HG02678 (cell line): ENCODE data around the gene OXSR1.
"Not testable (repeated sequence)": the region's sequence is repeated elsewhere in the genome, so short reads cannot be mapped to it uniquely, and the experiment has no call there.

Source experiments
- ATAC-seq: cut with Tn5 transposase; IDR thresholded peaks from one replicate; pipeline ENCODE4 v1.9.1; 2021; ENCODE audit warnings: mild to moderate bottlenecking, moderate library complexity; ENCODE audit not compliant: unreplicated experiment

OXSR1 gene

DNA sequence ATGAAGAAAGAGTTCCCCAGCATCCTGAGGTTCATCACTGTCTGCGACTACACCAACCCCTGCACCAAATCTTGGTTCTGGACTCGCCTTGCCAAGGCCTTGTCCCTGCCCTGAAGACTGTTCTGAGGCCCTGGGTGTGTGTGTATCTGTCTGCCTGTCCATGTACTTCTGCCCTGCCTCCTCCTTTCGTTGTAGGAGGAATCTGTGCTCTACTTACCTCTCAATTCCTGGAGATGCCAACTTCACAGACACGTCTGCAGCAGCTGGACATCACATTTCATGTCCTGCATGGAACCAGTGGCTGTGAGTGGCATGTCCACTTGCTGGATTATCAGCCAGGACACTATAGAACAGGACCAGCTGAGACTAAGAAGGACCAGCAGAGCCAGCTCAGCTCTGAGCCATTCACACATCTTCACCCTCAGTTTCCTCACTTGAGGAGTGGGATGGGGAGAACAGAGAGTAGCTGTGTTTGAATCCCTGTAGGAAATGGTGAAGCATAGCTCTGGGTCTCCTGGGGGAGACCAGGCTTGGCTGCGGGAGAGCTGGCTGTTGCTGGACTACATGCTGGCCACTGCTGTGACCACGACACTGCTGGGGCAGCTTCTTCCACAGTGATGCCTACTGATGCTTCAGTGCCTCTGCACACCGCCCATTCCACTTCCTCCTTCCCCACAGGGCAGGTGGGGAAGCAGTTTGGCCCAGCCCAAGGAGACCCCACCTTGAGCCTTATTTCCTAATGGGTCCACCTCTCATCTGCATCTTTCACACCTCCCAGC is 24.0 kb upstream of the OXSR1 start:
- ATAC-seq, result no peak

DNA sequence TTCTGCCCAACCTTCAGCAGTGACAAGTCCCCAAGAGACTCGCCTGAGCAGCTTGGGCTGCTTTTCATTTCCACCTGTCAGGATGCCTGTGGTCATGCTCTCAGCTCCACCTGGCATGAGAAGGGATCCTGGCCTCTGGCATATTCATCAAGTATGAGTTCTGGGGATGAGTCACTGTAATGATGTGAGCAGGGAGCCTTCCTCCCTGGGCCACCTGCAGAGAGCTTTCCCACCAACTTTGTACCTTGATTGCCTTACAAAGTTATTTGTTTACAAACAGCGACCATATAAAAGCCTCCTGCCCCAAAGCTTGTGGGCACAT is 23.4 kb upstream of the OXSR1 start:
- no peak for ATAC-seq

- ATAC-seq, result no peak
Observed at GRCh38 chr3:38142959-38143358, 22.4 kb upstream of the OXSR1 start.

DNA sequence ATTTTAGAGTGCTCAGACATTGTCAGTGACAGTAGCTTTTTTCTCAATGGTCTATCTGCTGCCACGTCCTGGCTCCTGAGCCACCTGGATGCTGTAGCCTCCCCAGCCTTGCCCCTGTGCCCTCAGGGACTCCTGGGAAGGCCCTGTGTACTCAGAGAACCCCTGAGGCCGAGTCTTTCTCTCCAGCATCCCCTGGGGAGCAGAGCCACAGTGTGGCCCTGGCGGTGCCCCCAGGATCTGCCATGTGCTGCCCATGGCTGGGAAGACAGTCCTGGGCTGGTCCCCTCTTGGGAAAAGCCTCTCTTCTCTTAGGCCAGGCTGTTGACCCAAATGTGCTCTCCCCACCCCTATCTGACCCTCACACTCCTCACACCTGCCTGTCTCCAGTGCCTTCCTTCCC is 21.8 kb upstream of the OXSR1 start:
- no peak for ATAC-seq

- no peak for ATAC-seq
Observed at GRCh38 chr3:38146504-38146903, 18.8 kb upstream of the OXSR1 start.

DNA sequence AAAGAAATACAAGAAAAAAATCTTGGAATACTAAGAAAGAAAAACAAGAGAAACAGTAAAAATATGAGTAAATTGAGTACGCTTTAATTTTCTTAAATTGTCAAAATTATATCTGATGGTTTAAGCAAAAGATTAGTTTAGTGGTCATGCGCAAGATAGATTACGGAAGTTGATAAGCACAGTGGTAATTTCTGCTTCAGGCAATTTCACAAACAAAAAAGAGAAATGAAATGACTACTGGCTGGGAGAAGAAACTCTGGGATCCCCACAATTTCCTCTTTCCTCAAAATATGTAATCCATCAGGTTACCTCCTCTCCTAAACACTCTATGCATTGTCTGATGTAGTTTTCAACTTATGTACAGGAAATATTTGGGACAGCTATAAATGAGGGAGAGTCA is 17.9 kb upstream of the OXSR1 start:
- no peak for ATAC-seq

DNA sequence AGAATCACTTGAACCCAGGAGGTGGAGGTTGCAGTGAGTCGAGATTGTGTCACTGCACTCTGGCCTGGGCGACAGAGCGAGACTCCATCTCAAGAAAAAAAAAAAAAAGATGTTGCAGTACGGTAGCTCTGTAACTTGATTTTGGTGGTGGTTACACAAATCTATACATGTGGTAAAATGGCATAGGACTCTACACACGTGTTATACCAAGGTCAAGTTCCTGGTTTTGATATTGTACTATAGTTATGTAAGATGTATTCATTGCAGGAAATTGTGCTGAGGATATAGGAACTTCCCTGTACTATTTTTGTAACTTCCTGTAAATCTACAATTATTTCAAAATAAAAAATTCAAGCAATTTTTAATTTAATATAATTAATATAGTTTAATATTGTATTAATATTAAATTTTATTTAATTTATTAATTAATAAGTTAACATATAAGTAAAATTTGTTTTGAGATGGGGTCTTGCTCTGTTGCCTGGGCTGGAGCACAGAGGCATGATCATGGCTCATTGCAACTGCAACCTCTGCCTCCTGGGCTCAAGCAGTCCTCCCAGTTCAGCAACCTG is 16.9 kb upstream of the OXSR1 start:
- ATAC-seq, result no peak

- no peak for ATAC-seq
Observed at GRCh38 chr3:38149708-38150107, 15.6 kb upstream of the OXSR1 start.

GRCh38 chr3:38150780-38151528 is 14.4 kb upstream of the OXSR1 start:
- ATAC-seq, result no peak

- ATAC-seq, result no peak
Observed at GRCh38 chr3:38151667-38152265, 13.6 kb upstream of the OXSR1 start.

- no peak for ATAC-seq
Observed at GRCh38 chr3:38152609-38153008, 12.7 kb upstream of the OXSR1 start.

GRCh38 chr3:38153221-38153620 is 12.1 kb upstream of the OXSR1 start:
- ATAC-seq, result no peak

GRCh38 chr3:38154033-38154494 is 11.3 kb upstream of the OXSR1 start:
- no peak for ATAC-seq

DNA sequence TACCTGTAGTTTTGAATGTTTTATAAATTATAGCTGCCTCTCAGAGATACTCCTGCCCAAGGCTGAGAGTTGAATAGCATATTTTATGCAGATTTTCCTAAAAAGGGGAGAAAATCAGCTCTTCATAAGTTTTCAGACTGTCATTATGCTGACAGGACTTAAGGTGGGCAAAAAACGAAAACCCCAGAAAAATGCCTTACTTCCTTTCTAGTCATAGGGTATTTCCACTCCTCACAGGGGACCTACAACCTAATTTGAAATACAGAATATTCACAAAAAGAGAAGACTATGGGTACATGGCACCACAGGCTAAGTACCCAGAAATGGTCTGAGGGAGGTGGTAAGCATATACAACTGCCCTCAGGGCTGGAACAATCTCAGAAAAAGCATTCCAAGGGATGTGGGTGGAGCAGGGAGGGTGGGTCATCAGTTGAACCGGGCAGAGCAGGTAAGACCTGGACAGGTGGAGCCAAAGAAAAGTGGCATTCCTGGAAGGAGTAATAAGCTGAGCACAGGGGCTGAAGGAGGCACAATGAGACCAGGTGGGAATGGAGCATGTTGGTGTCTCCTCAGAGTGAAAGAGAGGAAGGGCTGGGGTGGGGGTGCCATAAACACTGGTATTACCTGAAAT is 10.6 kb upstream of the OXSR1 start:
- ATAC-seq, result no peak

GRCh38 chr3:38155825-38156224 is 9.5 kb upstream of the OXSR1 start:
- ATAC-seq, result no peak

DNA sequence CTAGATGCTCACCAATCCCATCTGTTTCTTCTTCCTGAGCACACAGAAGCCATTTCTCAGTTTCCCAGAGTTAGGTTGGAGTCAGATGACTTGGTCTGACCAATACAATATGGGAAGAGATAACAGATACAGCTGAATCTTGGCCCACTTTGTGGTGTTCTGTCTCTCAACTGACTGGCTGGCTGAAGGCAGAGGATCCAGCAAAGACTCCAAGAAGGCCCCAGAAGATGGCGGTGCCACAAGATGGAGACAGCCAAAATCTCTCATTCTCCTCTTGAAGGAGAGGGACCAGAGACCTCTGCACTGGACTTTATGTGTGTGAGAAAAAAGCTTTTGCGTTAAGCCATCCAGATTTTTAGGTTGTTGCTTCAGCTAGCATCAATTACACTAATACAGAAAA is 8.2 kb upstream of the OXSR1 start:
- ATAC-seq, result no peak

GRCh38 chr3:38157595-38157994 is 7.7 kb upstream of the OXSR1 start:
- ATAC-seq, result no peak

GRCh38 chr3:38158472-38158871 is 6.9 kb upstream of the OXSR1 start:
- no peak for ATAC-seq

DNA sequence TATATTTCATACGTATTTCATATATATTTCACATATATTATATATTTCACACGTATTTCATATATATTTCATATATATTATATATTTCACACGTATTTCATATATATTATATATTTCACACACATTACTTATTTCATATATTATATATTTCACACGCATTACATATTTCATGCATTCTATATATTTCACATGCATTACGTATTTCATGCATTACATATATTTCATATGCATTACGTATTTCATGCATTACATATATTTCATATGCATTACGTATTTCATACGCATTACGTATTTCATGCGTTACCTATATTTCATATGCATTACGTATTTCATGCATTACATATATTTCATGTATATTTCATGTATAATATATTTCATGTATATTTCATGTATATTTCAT is 4.6 kb upstream of the OXSR1 start:
- ATAC-seq, result not testable (repeated sequence)

- no peak for ATAC-seq
Observed at GRCh38 chr3:38163117-38163840, 2.1 kb upstream of the OXSR1 start.
